Tibial nerve (tissue), 4 donors: ENCODE data around the gene THOC6. TPM values are rescaled to one million over a fixed set of nuclear protein-coding genes. Genes with fewer than 3 reads are reported as not detected.
A peak's percentile ranks its signal among the peaks of the same experiment; 100 is the strongest.

ENCODE experiments used
- DNase-seq, 2 donors: peaks; one replicate each; pipeline ENCODE4 v3.0.0-alpha.2; 2019; ENCODE audit warnings: low spot score in 2 of 2
- H3K27ac ChIP-seq, 4 donors: fragments of 200-600 bp; sonication (generic) in 3 of 4; one replicate each; pipeline ENCODE4 v1.5.1; 2017 to 2019; ENCODE audit warnings: mild to moderate bottlenecking in 1 of 4
- H3K27me3 ChIP-seq, 2 donors: fragments of 200-600 bp; sonication (generic) in 1 of 2; one replicate each; pipeline versions ENCODE4 v1.5.1 to v1.6.0; 2017 to 2019
- H3K36me3 ChIP-seq, 3 donors: fragments of 200-600 bp; sonication (generic); one replicate each; pipeline ENCODE4 v1.5.1; 2018 to 2019
- H3K4me1 ChIP-seq, 4 donors: fragments of 200-600 bp; sonication (generic) in 3 of 4; one replicate each; pipeline ENCODE4 v1.5.1; 2017 to 2019
- H3K4me3 ChIP-seq, 4 donors: fragments of 200-600 bp; sonication (generic) in 3 of 4; one replicate each; pipeline ENCODE4 v1.5.1; 2017 to 2019; ENCODE audit warnings: mild to moderate bottlenecking in 1 of 4, moderate library complexity in 1 of 4
- H3K9me3 ChIP-seq, 4 donors: fragments of 200-600 bp; sonication (generic) in 3 of 4; one replicate each; pipeline ENCODE4 v1.5.1; 2017 to 2019
- EP300 ChIP-seq, 2 donors: sonication (generic); formaldehyde crosslinking; IDR thresholded peaks; one replicate each; pipeline ENCODE4 v1.6.1; 2017; ENCODE audit warnings: antibody characterized with exemption in 2 of 2, mild to moderate bottlenecking in 1 of 2
- POLR2A ChIP-seq, 2 donors: fragments of 450-650 bp; IDR thresholded peaks; one replicate each; pipeline ENCODE4 v1.6.1; 2017; ENCODE audit warnings: antibody characterized with exemption in 2 of 2, mild to moderate bottlenecking in 2 of 2, moderate library complexity in 2 of 2
- WGBS, 2 donors: methylation state at CpG; one replicate each; pipeline ENCODE4 v1.1.5; 2018; 5-methylcytosine and 5-hydroxymethylcytosine counted together
- total RNA-seq, 4 donors: library from RNA; depleted of rRNA; stranded (reverse); fragments of >200 nt; gene quantifications; one replicate each; pipeline ENCODE4 v1.1.0, GENCODE V29; 2016
- TF ChIP-seq, protein P1 (sequence below), 5 experiments: fragments of 200-600 bp in 3 of 5; fragments of 450-650 bp in 2 of 5; sonication (generic) in 3 of 5; IDR thresholded peaks; one replicate each; pipeline ENCODE4 v1.5.1; 2016 to 2019; ENCODE audit warnings: antibody characterized with exemption in 5 of 5, mild to moderate bottlenecking in 3 of 5, moderate library complexity in 2 of 5

THOC6 gene
- total RNA-seq, 4 donors from 2014 or later: 12.2 to 28.5 (median 18.0) TPM

DNA sequence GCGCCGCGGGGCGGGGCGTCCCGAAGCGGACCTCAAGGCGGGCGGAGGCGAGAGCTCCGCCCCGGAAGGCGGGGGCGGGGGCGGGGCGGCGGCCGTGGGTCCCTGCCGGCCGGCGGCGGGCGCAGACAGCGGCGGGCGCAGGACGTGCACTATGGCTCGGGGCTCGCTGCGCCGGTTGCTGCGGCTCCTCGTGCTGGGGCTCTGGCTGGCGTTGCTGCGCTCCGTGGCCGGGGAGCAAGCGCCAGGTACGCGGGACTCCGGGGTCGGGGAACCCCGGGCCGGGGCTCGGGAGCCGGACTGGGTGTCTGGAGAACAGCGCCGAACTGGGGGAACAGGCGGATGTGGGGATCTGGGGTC is 3.6 kb upstream of the THOC6 start, which contains the start of gene TNFRSF12A:
TNFRSF12A (plus strand) TSS at position 122 of the 357 bp plus-strand sequence; CDS start at position 152, 30 bp downstream.
- Histone ChIP-seq H3K27me3 (peaks cover 0 to 23% of the 10 kb centered on the region in 2 donors), H3K27ac (peak within 1 kb of the TSS; percentile 78 to 99 (median 95)), H3K36me3 (no peaks in the 10 kb centered on the region), H3K4me3 (peak within 1 kb of the TSS; percentile 42 to 65 (median 63)), H3K9me3 (no peaks in the 10 kb centered on the region), H3K4me1 (peaks cover 0 to 64% (median 31%) of the 10 kb centered on the region in 4 donors)
- DNase-seq: peak; percentile 42 to 47
- TF ChIP-seq POLR2A (IDR thresholded peaks at IDR 0.05) (peak; percentile 75 to 82), EP300 (IDR thresholded peaks at IDR 0.05) (no peak)
- TF ChIP-seq, protein P1, sequence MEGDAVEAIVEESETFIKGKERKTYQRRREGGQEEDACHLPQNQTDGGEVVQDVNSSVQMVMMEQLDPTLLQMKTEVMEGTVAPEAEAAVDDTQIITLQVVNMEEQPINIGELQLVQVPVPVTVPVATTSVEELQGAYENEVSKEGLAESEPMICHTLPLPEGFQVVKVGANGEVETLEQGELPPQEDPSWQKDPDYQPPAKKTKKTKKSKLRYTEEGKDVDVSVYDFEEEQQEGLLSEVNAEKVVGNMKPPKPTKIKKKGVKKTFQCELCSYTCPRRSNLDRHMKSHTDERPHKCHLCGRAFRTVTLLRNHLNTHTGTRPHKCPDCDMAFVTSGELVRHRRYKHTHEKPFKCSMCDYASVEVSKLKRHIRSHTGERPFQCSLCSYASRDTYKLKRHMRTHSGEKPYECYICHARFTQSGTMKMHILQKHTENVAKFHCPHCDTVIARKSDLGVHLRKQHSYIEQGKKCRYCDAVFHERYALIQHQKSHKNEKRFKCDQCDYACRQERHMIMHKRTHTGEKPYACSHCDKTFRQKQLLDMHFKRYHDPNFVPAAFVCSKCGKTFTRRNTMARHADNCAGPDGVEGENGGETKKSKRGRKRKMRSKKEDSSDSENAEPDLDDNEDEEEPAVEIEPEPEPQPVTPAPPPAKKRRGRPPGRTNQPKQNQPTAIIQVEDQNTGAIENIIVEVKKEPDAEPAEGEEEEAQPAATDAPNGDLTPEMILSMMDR (IDR thresholded peaks at IDR 0.05): peak in 2 of 5 experiments; percentile 44 to 45
- 1 to 3% methylated on average over 6 to 19 of the region's 49 CpGs for WGBS, 2 donors

DNA sequence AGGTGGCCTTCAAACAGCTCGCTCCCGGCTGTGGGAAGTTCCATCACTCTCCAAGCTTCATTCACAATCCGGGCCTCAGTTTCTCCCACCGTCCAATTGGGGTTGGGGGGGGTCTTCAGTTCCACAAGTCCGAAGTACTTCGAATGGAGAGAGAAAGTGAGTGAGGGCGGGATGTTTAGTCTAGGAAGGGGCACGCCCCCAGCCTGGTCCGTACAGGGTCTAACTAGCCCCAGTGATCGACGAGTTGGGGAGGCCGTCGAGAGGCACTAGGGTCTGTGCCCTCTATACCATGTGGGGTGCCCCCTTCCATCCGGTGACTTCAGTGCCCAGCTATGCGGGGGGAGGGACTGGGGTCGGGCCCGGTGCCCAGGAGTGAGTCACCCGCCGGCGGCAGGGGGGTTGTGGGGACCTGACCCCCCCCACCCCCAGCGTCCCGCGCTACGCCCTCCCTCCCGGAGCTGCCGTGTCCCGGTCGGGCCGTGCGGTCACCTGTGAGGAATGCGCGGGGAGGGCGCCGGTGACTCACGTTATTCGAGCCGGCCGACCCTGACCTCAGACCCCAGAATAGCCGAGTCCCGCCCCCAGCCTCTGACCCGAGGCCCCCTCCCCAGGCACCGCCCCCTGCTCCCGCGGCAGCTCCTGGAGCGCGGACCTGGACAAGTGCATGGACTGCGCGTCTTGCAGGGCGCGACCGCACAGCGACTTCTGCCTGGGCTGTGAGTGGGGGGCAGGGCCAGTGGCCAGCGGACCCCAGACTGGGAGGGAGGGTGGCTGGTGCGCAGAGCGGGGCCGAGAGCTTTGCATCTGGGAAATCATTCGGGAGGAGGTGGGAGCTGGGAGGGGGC is 3.0 kb upstream of the THOC6 start:
- H3K27ac ChIP-seq: peak overlapping the region; percentile 78 to 99 (median 95)
- 0 to 1% methylated on average over 25 to 30 of the region's 57 CpGs for WGBS, 2 donors
- H3K27me3 ChIP-seq: peaks cover 0 to 23% of the 10 kb centered on the region in 2 donors
- H3K9me3 ChIP-seq: no peaks in the 10 kb centered on the region
- H3K36me3 ChIP-seq: peaks cover 0 to 6% (median 0%) of the 10 kb centered on the region in 3 donors
- peaks cover 0 to 67% (median 31%) of the 10 kb centered on the region in 4 donors for H3K4me1 ChIP-seq
- H3K4me3 ChIP-seq: peak overlapping the region; percentile 42 to 65 (median 63)
- TF ChIP-seq POLR2A (IDR thresholded peaks at IDR 0.05) (no peak), EP300 (IDR thresholded peaks at IDR 0.05) (peak; percentile 15 to 69)
- DNase-seq: peak; percentile 27 to 33

DNA sequence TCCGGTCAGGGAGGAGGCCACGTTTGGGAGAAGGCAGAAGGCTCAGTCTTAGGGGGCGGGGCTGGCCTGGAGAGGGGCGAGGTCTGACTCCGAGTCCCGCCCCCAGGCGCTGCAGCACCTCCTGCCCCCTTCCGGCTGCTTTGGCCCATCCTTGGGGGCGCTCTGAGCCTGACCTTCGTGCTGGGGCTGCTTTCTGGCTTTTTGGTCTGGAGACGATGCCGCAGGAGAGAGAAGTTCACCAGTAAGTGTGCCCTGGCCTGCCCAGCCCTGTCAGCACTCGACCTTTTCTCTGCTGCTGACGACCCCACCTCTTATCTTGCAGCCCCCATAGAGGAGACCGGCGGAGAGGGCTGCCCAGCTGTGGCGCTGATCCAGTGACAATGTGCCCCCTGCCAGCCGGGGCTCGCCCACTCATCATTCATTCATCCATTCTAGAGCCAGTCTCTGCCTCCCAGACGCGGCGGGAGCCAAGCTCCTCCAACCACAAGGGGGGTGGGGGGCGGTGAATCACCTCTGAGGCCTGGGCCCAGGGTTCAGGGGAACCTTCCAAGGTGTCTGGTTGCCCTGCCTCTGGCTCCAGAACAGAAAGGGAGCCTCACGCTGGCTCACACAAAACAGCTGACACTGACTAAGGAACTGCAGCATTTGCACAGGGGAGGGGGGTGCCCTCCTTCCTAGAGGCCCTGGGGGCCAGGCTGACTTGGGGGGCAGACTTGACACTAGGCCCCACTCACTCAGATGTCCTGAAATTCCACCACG is 2.2 kb upstream of the THOC6 start:
- H3K36me3 ChIP-seq: peaks cover 0 to 14% (median 5%) of the 10 kb centered on the region in 3 donors
- TF ChIP-seq, protein P1 (IDR thresholded peaks at IDR 0.05): peak in 3 of 5 experiments; percentile 16 to 21 (median 17)
- no peak for TF ChIP-seq EP300 (IDR thresholded peaks at IDR 0.05)
- TF ChIP-seq POLR2A (IDR thresholded peaks at IDR 0.05): no peak
- H3K9me3 ChIP-seq: no peaks in the 10 kb centered on the region
- DNase-seq: peak; percentile 56 to 66
- H3K4me3 ChIP-seq: peak overlapping the region; percentile 42 to 65 (median 63)
- WGBS, 2 donors: 6% methylated on average over 22 to 24 of the region's 25 CpGs
- H3K27ac ChIP-seq: peak overlapping the region; percentile 78 to 99 (median 95)
- H3K27me3 ChIP-seq: peaks cover 0 to 23% of the 10 kb centered on the region in 2 donors
- peaks cover 0 to 67% (median 31%) of the 10 kb centered on the region in 4 donors for H3K4me1 ChIP-seq

DNA sequence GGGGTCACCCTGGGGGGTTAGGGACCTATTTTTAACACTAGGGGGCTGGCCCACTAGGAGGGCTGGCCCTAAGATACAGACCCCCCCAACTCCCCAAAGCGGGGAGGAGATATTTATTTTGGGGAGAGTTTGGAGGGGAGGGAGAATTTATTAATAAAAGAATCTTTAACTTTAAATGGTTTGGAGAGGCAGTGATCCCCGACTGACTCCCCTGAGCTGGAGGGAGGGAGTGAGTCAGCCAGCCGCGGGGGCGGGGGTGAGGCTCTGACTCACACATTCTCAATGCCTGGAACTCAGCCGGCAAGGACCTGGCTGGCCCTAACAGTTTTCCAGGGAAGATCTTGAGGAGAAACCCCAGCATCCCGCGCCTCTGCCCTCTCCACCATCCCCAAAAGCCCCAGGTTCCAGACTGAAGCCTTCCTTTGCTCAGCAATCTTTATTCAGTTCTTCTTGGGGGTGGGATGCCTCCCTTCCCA is 1.6 kb upstream of the THOC6 start:
- TF ChIP-seq, protein P1 (IDR thresholded peaks at IDR 0.05): no peak
- peak in 1 of 2 donors; percentile 81 for TF ChIP-seq EP300 (IDR thresholded peaks at IDR 0.05)
- peaks cover 0 to 20% of the 10 kb centered on the region in 2 donors for H3K27me3 ChIP-seq
- H3K36me3 ChIP-seq: peaks cover 0 to 20% (median 5%) of the 10 kb centered on the region in 3 donors
- peaks cover 0 to 67% (median 31%) of the 10 kb centered on the region in 4 donors for H3K4me1 ChIP-seq
- DNase-seq: peak; percentile 84 to 87
- H3K4me3 ChIP-seq: peak overlapping the region in 3 of 4 donors; percentile 42 to 65 (median 62)
- 2 to 9% methylated on average over 8 of the region's 8 CpGs for WGBS, 2 donors
- no peaks in the 10 kb centered on the region for H3K9me3 ChIP-seq
- H3K27ac ChIP-seq: peak overlapping the region; percentile 78 to 99 (median 95)

DNA sequence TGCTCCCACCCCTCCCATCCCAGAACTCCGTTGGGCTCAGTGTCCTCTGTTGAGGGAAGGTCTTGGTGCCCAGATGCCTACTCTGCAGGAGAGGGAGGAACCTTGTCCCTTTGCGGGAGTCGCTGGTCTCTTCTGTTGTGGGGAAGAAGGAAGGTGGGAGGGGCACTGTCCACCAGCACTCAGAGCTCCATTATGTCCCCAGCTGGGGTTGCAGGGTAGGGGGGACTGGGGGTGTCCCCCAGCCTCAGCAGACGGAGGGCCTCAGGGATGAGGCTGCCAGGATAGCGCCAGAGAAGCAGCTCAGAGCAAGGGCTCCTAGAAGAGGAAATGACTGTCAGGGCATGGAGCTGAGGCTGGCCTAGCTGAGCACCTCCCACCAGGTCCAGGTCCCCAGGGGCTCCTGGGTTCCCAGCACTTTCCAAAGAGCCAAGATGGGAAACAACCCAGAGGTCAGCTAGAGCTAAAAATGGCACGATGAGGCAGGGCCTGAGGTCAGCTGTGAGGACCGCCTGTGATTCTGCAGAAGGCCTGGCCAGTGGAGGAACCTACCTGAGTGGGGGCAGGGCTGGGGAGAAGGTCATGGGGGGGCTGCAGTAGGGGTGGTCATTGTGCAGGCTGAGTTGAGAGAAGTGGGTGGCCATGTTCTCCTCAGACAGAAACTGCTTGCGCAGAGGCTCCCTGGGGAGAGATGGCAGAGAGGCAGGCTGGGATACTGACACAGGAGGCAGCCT is 986 bp upstream of the THOC6 start:
- DNase-seq: no peak
- Histone ChIP-seq H3K4me3 (peak overlapping the region; percentile 62 to 68 (median 65)), H3K27ac (peak overlapping the region; percentile 78 to 99 (median 95)), H3K4me1 (peaks cover 0 to 64% (median 31%) of the 10 kb centered on the region in 4 donors), H3K9me3 (no peaks in the 10 kb centered on the region), H3K27me3 (peaks cover 0 to 14% of the 10 kb centered on the region in 2 donors), H3K36me3 (peaks cover 0 to 22% (median 5%) of the 10 kb centered on the region in 3 donors)
- TF ChIP-seq POLR2A (IDR thresholded peaks at IDR 0.05): no peak
- TF ChIP-seq, protein P1 (IDR thresholded peaks at IDR 0.05): no peak
- TF ChIP-seq EP300 (IDR thresholded peaks at IDR 0.05): no peak
- 14 to 17% methylated on average over 8 of the region's 8 CpGs for WGBS, 2 donors
